Cerebellar cortex (tissue), 1 donor: ENCODE measurements around the gene PCDHGA12.
A peak's percentile ranks its signal among the peaks of the same experiment; 100 is the strongest.

Experiments used
- DNase-seq: peaks from one replicate; pipeline ENCODE4 v3.0.0-alpha.2; 2015; ENCODE audit warnings: low spot score

Gene PCDHGA12

DNA sequence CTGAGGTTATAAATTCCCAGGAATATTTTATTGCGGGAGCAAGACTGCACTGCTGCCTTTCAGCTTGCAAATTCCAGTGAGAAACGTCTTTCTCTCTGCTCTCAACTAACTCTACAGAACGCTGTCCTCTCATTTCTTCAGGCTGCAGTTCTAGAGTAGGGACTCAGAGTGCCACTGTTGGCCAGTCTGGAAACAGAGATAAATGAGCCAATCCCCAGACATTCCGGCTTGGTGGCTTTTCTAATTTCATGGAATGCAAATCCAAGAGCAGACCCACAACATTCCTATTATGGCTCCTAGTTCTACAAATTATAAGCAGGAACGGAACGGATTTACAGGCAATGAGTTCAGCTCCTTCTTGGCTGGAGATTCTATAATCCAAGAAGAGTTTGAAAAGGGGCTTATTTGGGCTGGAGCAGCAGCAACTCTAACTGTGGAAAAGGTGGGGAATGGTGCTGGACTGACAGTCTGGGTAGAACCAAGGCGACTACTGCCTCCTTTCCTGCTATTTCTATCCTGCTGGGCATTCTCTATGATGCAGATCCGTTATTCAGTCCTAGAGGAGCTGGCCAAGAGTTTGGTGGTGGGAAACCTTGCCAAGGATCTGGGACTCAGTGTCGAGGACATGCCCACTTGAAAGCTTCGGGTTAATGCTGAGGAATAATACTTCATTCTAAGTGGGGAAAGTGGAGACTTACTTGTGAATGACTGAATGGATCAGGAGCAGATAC is 9.3 kb downstream of the PCDHGA12 start:
- DNase-seq = peak; percentile 3

- DNase-seq = no peak
Measured at GRCh38 chr5:141440341-141440740, 10.0 kb downstream of the PCDHGA12 start.

- DNase-seq = no peak
Measured at GRCh38 chr5:141441571-141442170, 11.4 kb downstream of the PCDHGA12 start.

GRCh38 chr5:141465351-141465750 is 35.0 kb downstream of the PCDHGA12 start:
- no peak for DNase-seq

DNA sequence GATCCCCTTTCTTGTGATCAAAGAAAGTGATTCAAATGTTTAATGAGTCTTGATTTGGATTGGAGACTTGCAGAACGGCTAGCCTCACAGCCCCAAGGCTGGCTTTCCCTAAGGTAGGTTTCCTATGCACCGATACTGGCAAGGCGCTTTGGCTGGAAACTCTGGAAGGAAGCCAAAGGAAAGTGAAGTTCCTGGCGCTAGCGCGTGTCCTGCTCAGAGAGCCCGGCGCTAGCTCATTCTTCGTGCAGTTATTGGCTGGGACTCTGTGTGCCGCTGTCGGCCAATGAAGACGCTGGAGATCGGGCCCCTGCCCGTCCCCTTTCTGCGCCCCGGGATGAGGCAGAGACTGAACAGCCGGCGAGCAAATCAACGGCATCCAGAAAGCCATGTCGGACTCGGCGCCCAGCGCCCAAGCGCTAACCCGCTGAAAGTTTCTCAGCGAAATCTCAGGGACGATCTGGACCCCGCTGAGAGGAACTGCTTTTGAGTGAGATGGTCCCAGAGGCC is 45.4 kb downstream of the PCDHGA12 start, which contains the start of gene PCDHGC3:
Gene PCDHGC3 (plus strand): TSS at position 342 of the 507 bp plus-strand sequence. CDS start 151 bp downstream, at position 493.
- DNase-seq = peak; percentile 94

GRCh38 chr5:141476132-141476911 is 46.0 kb downstream of the PCDHGA12 start:
- DNase-seq = peak; percentile 67

- no peak for DNase-seq
Measured at GRCh38 chr5:141477044-141477575, 46.8 kb downstream of the PCDHGA12 start.

DNA sequence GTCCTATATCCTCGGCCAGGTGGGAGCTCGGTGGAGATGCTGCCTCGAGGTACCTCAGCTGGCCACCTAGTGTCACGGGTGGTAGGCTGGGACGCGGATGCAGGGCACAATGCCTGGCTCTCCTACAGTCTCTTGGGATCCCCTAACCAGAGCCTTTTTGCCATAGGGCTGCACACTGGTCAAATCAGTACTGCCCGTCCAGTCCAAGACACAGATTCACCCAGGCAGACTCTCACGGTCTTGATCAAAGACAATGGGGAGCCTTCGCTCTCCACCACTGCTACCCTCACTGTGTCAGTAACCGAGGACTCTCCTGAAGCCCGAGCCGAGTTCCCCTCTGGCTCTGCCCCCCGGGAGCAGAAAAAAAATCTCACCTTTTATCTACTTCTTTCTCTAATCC is 47.5 kb downstream of the PCDHGA12 start:
- DNase-seq = no peak

DNA sequence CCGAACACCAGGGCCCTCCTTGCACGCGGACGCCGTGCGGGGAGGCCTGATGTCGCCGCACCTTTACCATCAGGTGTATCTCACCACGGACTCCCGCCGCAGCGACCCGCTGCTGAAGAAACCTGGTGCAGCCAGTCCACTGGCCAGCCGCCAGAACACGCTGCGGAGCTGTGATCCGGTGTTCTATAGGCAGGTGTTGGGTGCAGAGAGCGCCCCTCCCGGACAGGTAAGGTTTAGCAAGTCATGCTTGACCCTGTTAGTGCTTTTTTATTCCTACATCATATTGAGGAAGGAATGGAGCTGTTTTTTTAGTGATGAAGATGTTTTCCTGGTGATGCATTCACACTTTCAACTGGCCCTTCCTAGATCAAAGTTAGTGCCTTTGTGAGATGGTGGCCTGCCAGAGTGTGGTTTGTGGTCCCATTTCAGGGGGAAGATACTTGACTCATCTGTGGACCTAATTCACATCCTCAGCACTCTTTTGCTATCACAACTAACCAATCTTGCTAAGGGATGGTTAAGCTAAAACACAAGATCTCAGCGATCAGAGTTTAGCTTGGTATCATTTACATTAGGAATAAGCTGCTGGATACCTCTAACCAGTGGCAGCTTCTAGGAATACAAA is 48.1 kb downstream of the PCDHGA12 start:
- peak; percentile 61 for DNase-seq

GRCh38 chr5:141479776-141480175 is 49.5 kb downstream of the PCDHGA12 start:
- no peak for DNase-seq
